ENCODE data around the gene ENTPD2. TPM values are rescaled to one million over a fixed set of nuclear protein-coding genes. Genes with fewer than 3 reads are reported as not detected.

ENTPD2 gene
- total RNA-seq, 1 experiment from 2014 or later: 4.0 TPM

GRCh38 chr9:137066096-137066861 is 12.4 kb upstream of the ENTPD2 start:
- no peaks in the 10 kb centered on the region for H3K9me3 ChIP-seq (ENCODE audit: control insufficient read depth, low read depth, low read length)
- H3K23me2 ChIP-seq (ENCODE audit: insufficient read length, low read depth, low read length, poor library complexity, severe bottlenecking): no peaks in the 10 kb centered on the region
- Mint-ChIP-seq H3K4me3 (no peak overlapping the region), H3K27ac (no peak overlapping the region), H3K9me3 (no peaks in the 10 kb centered on the region), H3K36me3 (ENCODE audit: insufficient read depth in 1 of 3, low read depth in 3 of 3) (peaks cover 0 to 5% (median 4%) of the 10 kb centered on the region in 3 experiments; a peak in 4 of 7 replicates), H3K4me1 (peaks cover 13 to 22% of the 10 kb centered on the region in 2 experiments), H3K27me3 (ENCODE audit: low read depth) (peaks cover 2% of the 10 kb centered on the region; the same call in 1 of the 2 replicates)
- no peak overlapping the region for H2AFZ ChIP-seq (ENCODE audit: low read length)
- H2BK20ac ChIP-seq (ENCODE audit: low read depth, low read length, poor library complexity, severe bottlenecking): no peak overlapping the region
- no peak overlapping the region for H2BK15ac ChIP-seq (ENCODE audit: low read depth, low read length)
- no peak overlapping the region for H2BK120ac ChIP-seq (ENCODE audit: low read depth, low read length, poor library complexity, severe bottlenecking)
- H3K4ac ChIP-seq (ENCODE audit: low read depth, low read length): no peak overlapping the region
- no peak overlapping the region for H3K9ac ChIP-seq (ENCODE audit: extremely low read depth, insufficient read length, low read length)
- H3K27ac ChIP-seq (ENCODE audit: insufficient read length, low read depth, low read length): no peak overlapping the region
- H4K91ac ChIP-seq (ENCODE audit: insufficient read length, low read depth, low read length): no peak overlapping the region
- no peak overlapping the region for H2BK12ac ChIP-seq (ENCODE audit: insufficient read length, low read depth, low read length)
- no peak overlapping the region for H3K4me2 ChIP-seq (ENCODE audit: insufficient read depth, insufficient read length, low read length)
- no peak for DNase-seq
- no peak overlapping the region for H3K18ac ChIP-seq (ENCODE audit: insufficient read length, low read depth, low read length)
- H3T11ph ChIP-seq (ENCODE audit: low read length): no peak overlapping the region
- no peak overlapping the region for H2AK5ac ChIP-seq (ENCODE audit: insufficient read length, low read length)
- H3K79me1 ChIP-seq (ENCODE audit: insufficient read depth, low read depth, low read length, poor library complexity, severe bottlenecking): no peaks in the 10 kb centered on the region
- H4K20me1 ChIP-seq (ENCODE audit: control insufficient read depth, insufficient read depth, insufficient read length): peaks cover 4% of the 10 kb centered on the region
- no peak overlapping the region for H4K5ac ChIP-seq (ENCODE audit: insufficient read length, low read depth, low read length)
- no peak overlapping the region for H4K8ac ChIP-seq (replicated peaks; ENCODE audit: insufficient read length, low read depth, low read length)
- WGBS (ENCODE audit: extremely low coverage, insufficient read length, low lambda C conversion rate): no CpG with 5 or more reads among the region's 26 CpGs
- H3K56ac ChIP-seq (ENCODE audit: insufficient read length, low read depth, low read length): no peak overlapping the region
- H3K23ac ChIP-seq (ENCODE audit: insufficient read length, low read depth, low read length): no peak overlapping the region
- TF ChIP-seq CTCF (conservative IDR thresholded peaks at IDR 0.05): no peak
- H3K27me3 ChIP-seq (ENCODE audit: insufficient read depth, low read length): no peaks in the 10 kb centered on the region
- no peaks in the 10 kb centered on the region for H3K79me2 ChIP-seq (ENCODE audit: insufficient read depth, low read length)
- H2BK5ac ChIP-seq (ENCODE audit: insufficient read length, low read length): no peak overlapping the region
- H3K14ac ChIP-seq (ENCODE audit: insufficient read depth, low read length): no peak overlapping the region
- peaks cover 4% of the 10 kb centered on the region; the same call in 1 of the 2 replicates for H3K4me1 ChIP-seq (ENCODE audit: insufficient read depth, low read length)

Data from H9 (cell line).